Fibroblast of skin of right biceps (primary cell): ENCODE data around the gene VPS16.
"Not testable (repeated sequence)": the region's sequence is repeated elsewhere in the genome, so short reads cannot be mapped to it uniquely, and the experiment has no call there.

Experiments
- DNase-seq: peaks from one replicate; pipeline ENCODE4 v3.0.0-alpha.2; 2013

Gene VPS16

DNA sequence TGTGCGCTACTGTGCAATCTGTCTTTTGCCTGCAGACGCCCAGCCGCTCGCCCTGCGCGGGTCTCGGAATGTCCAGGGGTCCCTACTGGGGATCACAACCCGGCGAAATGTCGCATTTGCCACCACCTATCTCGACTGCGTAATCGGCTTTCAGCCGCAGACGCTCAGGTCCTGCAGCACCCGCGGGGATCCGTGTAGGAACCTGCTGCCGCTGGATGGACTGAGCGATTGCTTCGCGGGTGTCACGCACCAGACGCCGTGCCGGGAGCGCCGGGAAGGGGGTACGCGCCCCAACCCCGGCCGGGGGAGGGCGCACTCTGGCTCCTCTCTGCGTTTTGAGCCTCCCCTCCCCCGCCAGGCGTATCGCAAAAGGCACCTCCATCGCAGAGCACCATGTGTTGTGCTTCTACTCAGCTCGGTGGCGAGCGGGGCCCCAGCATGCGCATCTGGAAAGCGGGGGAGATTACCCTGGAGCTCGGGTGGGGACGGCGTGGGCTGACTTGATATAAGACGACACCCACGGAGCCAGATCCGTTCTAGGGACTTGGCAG is 32.0 kb downstream of the VPS16 start:
- peak; percentile 58 for DNase-seq

- DNase-seq = peak; percentile 92
Observed at GRCh38 chr20:2873010-2873746, 32.6 kb downstream of the VPS16 start, which contains the start of gene PTPRA. TSS of gene PTPRA (plus strand) at chr20:2873481. CDS start at chr20:2964278, 90,797 bp downstream.

- peak; percentile 55 for DNase-seq
Observed at GRCh38 chr20:2873747-2874041, 33.1 kb downstream of the VPS16 start.

DNA sequence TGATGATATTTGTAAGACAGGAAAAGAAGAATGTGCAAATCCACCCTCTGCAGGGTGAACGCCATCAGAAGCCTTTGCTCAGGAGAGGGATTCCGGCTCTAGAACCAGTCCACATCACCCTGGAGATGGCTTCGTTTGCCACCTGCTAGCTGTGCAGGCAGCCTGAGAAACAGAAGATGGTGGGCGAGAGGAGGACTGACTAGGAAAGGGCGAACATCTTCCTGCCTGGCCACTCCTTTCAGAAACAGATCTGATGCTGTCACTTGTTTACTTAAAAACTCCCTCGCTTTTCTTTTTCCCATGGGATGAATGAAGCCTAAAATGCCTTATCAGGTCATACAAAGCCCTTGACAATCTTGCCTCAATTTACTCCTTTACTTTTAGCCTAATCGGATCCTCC is 33.9 kb downstream of the VPS16 start:
- no peak for DNase-seq

DNA sequence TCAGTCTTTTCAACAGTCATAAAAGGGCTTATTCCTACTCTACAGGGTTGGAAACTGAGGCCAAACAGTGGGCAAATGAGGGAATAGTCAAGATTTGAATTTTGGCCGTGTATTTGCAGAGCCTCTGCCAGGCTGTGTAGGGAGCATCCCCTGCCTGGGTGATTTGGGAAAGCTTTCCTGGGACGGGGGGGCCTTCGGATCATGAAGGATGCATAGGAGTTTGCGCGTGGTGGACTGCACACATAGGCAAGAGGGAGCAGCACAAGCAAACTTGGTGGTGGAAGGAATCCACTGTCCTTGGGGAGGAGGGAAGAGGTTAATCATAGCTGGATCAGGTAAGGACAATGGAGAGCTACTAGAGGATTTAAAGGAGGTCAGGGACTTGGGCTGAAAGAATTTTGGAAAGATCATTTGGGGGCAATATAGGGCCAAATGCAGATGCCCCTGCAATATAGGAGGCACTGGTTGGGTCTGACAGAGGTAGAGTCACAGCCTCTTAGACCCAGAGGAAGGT is 35.2 kb downstream of the VPS16 start:
- DNase-seq = no peak

- no peak for DNase-seq
Observed at GRCh38 chr20:2878515-2878914, 38.0 kb downstream of the VPS16 start.

DNA sequence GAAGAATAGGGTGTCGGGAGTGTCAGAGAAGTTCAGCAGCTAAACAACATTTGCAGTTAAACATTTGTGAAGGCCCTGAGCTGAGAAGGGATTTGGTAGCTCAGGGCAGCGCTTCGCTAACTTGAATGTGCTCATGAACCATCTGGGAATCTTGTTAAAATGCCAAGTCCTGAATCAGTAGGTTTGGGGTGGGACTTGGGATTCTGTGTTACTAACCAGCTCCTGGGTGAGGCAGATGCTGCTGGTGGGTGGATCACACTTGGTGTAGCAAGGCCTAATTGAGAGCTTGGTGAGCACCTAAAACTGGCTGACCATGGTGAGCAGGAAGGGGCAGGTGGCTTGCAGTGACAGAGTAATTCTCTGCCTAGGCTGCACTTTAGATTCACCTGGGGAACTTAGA is 38.6 kb downstream of the VPS16 start:
- DNase-seq = peak; percentile 81

DNA sequence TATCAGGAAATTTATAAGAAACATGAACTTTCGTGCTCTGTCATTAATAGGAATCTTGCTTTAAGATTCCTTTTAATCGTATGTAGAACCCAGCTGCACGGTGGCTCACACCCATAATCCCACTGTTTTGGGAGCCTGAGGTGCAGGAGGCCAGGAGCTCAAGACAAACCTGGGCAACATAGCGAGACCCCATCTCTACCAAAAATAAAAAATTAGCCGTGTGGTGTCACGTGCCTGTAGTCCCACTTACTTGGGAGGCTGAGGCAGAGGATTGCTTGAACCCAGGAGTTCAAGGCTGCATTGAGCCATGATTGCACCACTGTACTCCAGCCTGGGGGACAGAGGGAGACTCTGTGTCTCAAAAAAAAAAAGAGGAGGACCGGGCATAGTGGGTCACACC is 40.1 kb downstream of the VPS16 start:
- no peak for DNase-seq

- no peak for DNase-seq
Observed at GRCh38 chr20:2883726-2884637, 43.4 kb downstream of the VPS16 start.

DNA sequence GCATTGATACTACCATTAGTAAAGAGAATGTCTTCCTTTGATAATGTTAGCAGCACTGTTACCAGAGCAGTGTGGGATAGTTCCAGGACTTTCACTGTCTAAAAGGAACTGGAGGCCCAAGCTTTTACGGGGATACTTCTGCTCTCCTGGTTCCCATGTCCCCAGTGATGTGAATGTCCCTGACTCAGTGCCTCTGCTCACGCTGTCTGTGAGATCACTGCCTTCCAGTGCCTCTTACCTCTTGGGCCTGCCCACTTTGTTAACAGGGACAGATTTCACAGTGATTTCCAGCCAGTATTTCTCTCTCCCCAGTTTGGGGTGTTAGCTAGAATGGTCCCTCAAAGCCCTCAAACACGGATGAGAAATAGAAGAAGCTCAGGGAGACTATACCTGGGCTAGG is 47.2 kb downstream of the VPS16 start:
- no peak for DNase-seq

GRCh38 chr20:2888224-2888955 is 47.8 kb downstream of the VPS16 start:
- DNase-seq = no peak

DNA sequence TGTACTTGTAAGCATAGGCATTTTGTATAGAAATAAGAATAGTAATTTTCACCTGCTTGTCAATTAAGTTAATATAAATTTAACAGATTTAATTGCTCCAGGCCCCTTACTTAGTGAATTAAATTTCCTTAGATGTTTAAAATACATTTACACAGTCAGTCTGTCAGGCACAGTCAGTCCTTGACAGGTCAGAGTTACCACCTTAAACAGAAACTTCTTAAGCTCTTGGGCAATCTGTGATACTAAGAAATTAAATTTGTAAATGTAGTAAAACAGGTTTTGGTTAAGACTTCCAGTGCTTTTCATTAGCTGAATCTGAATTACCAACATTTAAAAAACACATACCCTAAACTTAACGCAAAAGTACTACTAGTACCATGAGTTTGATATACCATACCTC is 48.7 kb downstream of the VPS16 start:
- no peak for DNase-seq

- no peak for DNase-seq
Observed at GRCh38 chr20:2889797-2890196, 49.3 kb downstream of the VPS16 start.

DNA sequence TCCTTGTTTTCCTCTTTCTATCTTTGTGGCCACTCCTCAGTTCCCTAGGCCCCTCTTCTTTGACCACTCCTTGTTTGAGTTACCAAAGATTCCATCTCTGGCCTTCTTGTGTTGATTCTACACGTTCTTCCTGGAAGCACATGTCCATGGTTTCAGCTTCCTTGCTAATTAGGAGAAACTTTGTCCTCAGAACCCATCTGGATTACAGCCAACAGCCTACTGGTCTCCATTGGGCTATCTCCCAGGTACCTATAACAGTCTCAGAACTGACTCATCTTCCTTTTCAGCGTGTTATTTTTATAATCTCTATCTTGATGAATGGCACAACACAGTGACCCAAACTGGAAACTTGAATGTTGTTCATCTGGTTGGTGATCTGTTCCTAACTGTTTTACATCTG is 50.2 kb downstream of the VPS16 start:
- DNase-seq = peak; percentile 39

GRCh38 chr20:2891343-2891742 is 50.8 kb downstream of the VPS16 start:
- no peak for DNase-seq

DNA sequence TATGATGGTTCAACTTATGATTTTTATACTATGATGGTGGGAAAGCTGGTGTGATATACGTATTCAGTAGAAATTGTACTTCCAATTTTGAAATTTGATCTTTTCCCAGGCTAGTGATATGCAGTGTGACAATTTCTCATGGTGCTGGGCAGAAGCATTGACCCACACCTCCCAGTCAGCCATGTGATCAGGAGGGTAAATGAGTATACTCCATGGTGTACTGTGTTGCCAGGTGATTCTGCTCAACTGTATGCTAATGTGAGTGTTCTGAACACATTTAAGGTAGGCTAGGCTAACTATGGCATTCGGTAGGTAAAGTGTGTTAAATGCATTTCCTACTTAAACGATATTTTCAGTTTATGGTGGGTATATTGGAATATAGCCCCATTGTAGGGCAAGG is 51.8 kb downstream of the VPS16 start:
- DNase-seq = no peak

- no peak for DNase-seq
Observed at GRCh38 chr20:2894221-2894620, 53.7 kb downstream of the VPS16 start.

DNA sequence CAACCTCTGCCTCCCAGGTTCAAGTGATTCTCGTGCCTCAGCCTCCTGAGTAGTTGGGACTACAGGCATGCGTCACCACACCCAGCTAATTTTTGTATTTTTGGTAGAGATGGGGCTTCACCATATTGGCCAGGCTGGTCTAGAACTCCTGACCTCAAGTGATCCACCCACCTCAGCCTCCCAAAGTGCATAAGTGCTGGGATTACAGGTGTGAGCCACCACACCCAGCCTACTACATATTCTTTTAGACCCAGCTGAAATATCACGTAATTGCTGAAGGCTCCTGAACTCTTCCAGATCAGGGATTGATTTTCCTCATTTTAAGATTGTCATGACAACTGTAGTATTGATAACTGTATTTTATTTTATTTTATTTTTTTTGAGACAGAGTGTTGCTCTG is 54.6 kb downstream of the VPS16 start:
- DNase-seq = not testable (repeated sequence)

GRCh38 chr20:2899243-2899642 is 58.7 kb downstream of the VPS16 start:
- DNase-seq = no peak

- DNase-seq = no peak
Observed at GRCh38 chr20:2900845-2901592, 60.5 kb downstream of the VPS16 start.

DNA sequence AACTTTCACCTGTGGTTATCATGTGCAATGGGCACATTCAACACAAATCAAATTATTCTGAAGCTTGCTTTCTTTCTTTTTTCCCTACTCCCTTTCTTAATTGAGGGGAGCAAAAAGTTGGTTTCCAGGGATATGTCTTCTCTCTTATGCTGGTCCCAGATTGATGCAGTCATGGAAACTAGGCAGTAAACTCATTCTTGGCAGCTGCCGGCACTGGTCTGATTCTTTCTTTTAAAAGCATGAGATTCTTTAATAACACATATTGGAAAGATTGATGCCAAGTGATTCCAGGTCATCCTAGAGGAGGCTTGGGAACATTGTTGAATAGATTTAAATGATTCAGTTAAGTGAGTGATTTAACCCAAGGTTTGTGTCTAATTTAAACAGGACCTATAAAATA is 61.7 kb downstream of the VPS16 start:
- DNase-seq = no peak

DNA sequence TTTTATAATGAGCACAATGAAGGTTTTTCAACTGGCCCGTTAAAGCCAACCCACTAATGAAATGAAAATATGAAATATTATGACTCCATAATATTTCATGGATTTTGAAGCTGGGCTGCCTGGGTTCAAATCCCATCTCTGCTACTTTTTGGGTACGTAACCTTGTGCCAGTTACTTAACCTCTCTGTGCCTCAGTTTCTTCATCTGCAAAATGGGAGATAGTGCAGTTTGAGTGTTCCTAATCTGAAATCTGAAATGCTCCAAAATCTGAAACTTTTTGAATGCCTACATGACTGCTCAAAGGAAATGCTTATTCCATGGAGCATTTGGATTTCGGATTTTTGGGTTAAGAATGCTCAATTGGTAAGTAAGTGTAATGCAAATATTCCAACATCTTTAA is 62.3 kb downstream of the VPS16 start:
- no peak for DNase-seq
